Adipose tissue (tissue), 3 donors: ENCODE results near the gene FLII. TPM values are rescaled to one million over a fixed set of nuclear protein-coding genes. Genes with fewer than 3 reads are reported as not detected.

Source experiments
- H3K27ac ChIP-seq: one replicate; pipeline ENCODE4 v1.5.1; 2013; ENCODE audit warnings: low read depth, low read length
- WGBS, 3 donors: extraction: QIAGEN DNeasy Blood & Tissue Kit; methylation state at CpG; one replicate each; pipeline ENCODE4 v1.1.7; 2013; 5-methylcytosine and 5-hydroxymethylcytosine counted together
- polyA plus RNA-seq, 3 donors: library from polyadenylated mRNA; stranded (reverse); fragments of 200-250 nt; gene quantifications; one replicate each; pipeline ENCODE4 v1.2.3, GENCODE V29; 2013
- donor health status: healthy with polysubstance abuse.
- donor health status: Bipolar disorder and iron deficiency.
- donor health status: healthy.

Gene FLII
- polyA plus RNA-seq, 3 donors: 189 to 228 (median 200) TPM

GRCh38 chr17:18248300-18248731, 10.2 kb downstream of the FLII start:
- no peak overlapping the region for H3K27ac ChIP-seq
- 20 to 28% (median 22%) methylated on average over 9 of the region's 9 CpGs for WGBS, 3 donors

- H3K27ac ChIP-seq: no peak overlapping the region
- 65 to 83% (median 75%) methylated on average over 30 of the region's 30 CpGs for WGBS, 3 donors
These were observed 10.9 kb downstream of the FLII start for GRCh38 chr17:18247613-18248001.

- 44 to 52% (median 48%) methylated on average over 42 to 46 of the region's 46 CpGs for WGBS, 3 donors
- H3K27ac ChIP-seq: no peak overlapping the region
These were observed 11.5 kb downstream of the FLII start for GRCh38 chr17:18246880-18247612.

GRCh38 chr17:18246109-18246725, 12.3 kb downstream of the FLII start:
- H3K27ac ChIP-seq: no peak overlapping the region
- 86 to 93% (median 87%) methylated on average over 22 to 24 of the region's 24 CpGs for WGBS, 3 donors

- H3K27ac ChIP-seq: no peak overlapping the region
- WGBS, 3 donors: 91 to 92% (median 92%) methylated on average over 21 of the region's 21 CpGs
These were observed 13.3 kb downstream of the FLII start for GRCh38 chr17:18245038-18245776.

- no peak overlapping the region for H3K27ac ChIP-seq
- 84 to 93% (median 87%) methylated on average over 28 of the region's 28 CpGs for WGBS, 3 donors
These were observed 17.2 kb downstream of the FLII start for GRCh38 chr17:18241229-18241871.

GRCh38 chr17:18240449-18240848, 18.1 kb downstream of the FLII start:
- no peak overlapping the region for H3K27ac ChIP-seq
- WGBS, 3 donors: 92 to 95% (median 92%) methylated on average over 14 to 19 of the region's 19 CpGs

- 91 to 93% (median 92%) methylated on average over 18 of the region's 18 CpGs for WGBS, 3 donors
These were observed 20.2 kb downstream of the FLII start for GRCh38 chr17:18238299-18238698.

GRCh38 chr17:18237461-18237860, 21.1 kb downstream of the FLII start:
- H3K27ac ChIP-seq: no peak overlapping the region
- WGBS, 3 donors: 89 to 92% (median 92%) methylated on average over 20 of the region's 20 CpGs

More at GRCh38 chr17:18238299-18238698, 20.2 kb downstream of the FLII start:
- no peak overlapping the region for H3K27ac ChIP-seq

- 92 to 93% (median 92%) methylated on average over 18 of the region's 18 CpGs for WGBS, 3 donors
- no peak overlapping the region for H3K27ac ChIP-seq
These were observed 22.0 kb downstream of the FLII start for GRCh38 chr17:18236494-18236893.

- 72 to 83% (median 77%) methylated on average over 14 of the region's 14 CpGs for WGBS, 3 donors
- H3K27ac ChIP-seq: no peak overlapping the region
These were observed 22.7 kb downstream of the FLII start for GRCh38 chr17:18235743-18236256.

- no peak overlapping the region for H3K27ac ChIP-seq
- 96 to 98% (median 97%) methylated on average over 22 of the region's 22 CpGs for WGBS, 3 donors
These were observed 23.6 kb downstream of the FLII start for GRCh38 chr17:18234853-18235380.

- WGBS, 3 donors: 89 to 96% (median 94%) methylated on average over 22 of the region's 22 CpGs
- no peak overlapping the region for H3K27ac ChIP-seq
These were observed 24.6 kb downstream of the FLII start for GRCh38 chr17:18233803-18234518.

GRCh38 chr17:18231164-18231563, 27.4 kb downstream of the FLII start:
- WGBS, 3 donors: 69 to 74% (median 74%) methylated on average over 9 of the region's 9 CpGs
- no peak overlapping the region for H3K27ac ChIP-seq

- WGBS, 3 donors: 83 to 87% (median 85%) methylated on average over 14 of the region's 14 CpGs
- H3K27ac ChIP-seq: no peak overlapping the region
These were observed 28.0 kb downstream of the FLII start for GRCh38 chr17:18230288-18231141.

- 93 to 95% (median 95%) methylated on average over 7 of the region's 7 CpGs for WGBS, 3 donors
- no peak overlapping the region for H3K27ac ChIP-seq
These were observed 28.8 kb downstream of the FLII start for GRCh38 chr17:18229771-18230170.

- WGBS, 3 donors: 81 to 86% (median 82%) methylated on average over 4 of the region's 4 CpGs
These were observed 29.3 kb downstream of the FLII start for GRCh38 chr17:18229254-18229653.

More at GRCh38 chr17:18229254-18229653, 29.3 kb downstream of the FLII start:
- H3K27ac ChIP-seq: no peak overlapping the region
